Astrocyte (in vitro differentiated cells and primary cell): ENCODE data around the gene ARAP1. TPM values are rescaled to one million over a fixed set of nuclear protein-coding genes. Genes with fewer than 3 reads are reported as not detected.

Source experiments
- DNase-seq: peaks from one replicate; pipeline ENCODE4 v3.0.0-alpha.2; 2010; ENCODE audit warnings: low read depth
- FAIRE-seq: peaks from 2 replicates; lab custom pipeline; 2011; peaks lifted over from hg19 to GRCh38; lab: Jason Lieb, UNC
- H2AFZ ChIP-seq: 2 replicates; pipeline ENCODE4 v1.6.0; 2012; ENCODE audit warnings: low read depth, low read length, inconsistent platforms
- H3K27ac ChIP-seq: 2 replicates; pipeline ENCODE4 v1.5.1; 2011; ENCODE audit warnings: low read depth, low read length, inconsistent platforms
- H3K27me3 ChIP-seq: 2 replicates; pipeline ENCODE4 v1.6.0; 2011; ENCODE audit warnings: low read length, inconsistent platforms; ENCODE audit not compliant: insufficient read depth
- H3K36me3 ChIP-seq: 2 replicates; pipeline ENCODE4 v1.5.1; 2011; ENCODE audit warnings: low read length, inconsistent platforms; ENCODE audit not compliant: insufficient read depth
- H3K4me1 ChIP-seq: 2 replicates; pipeline ENCODE4 v1.5.1; 2011; ENCODE audit warnings: low read length, inconsistent platforms; ENCODE audit not compliant: insufficient read depth
- H3K4me2 ChIP-seq: 2 replicates; pipeline ENCODE4 v1.6.0; 2012; ENCODE audit warnings: low read length, inconsistent platforms
- H3K4me3 ChIP-seq: 2 replicates; pipeline ENCODE4 v1.5.1; 2011; ENCODE audit warnings: low read depth, mild to moderate bottlenecking, low read length, inconsistent platforms; ENCODE audit not compliant: insufficient read depth
- H3K79me2 ChIP-seq: 2 replicates; pipeline ENCODE4 v1.6.0; 2012; ENCODE audit warnings: mild to moderate bottlenecking, low read length, inconsistent platforms; ENCODE audit not compliant: insufficient read depth
- H3K9ac ChIP-seq: 2 replicates; pipeline ENCODE4 v1.6.0; 2012; ENCODE audit warnings: mild to moderate bottlenecking, low read length, inconsistent platforms
- H3K9me3 ChIP-seq: 2 replicates; pipeline ENCODE4 v1.5.1; 2012; ENCODE audit warnings: low read depth, mild to moderate bottlenecking, low read length, inconsistent platforms; ENCODE audit not compliant: insufficient read depth
- H4K20me1 ChIP-seq: 2 replicates; pipeline ENCODE4 v1.6.0; 2012; ENCODE audit warnings: low read length, inconsistent platforms; ENCODE audit not compliant: insufficient read depth
- H3K27ac Mint-ChIP-seq: one replicate; pipeline ENCODE4 v1.8.0; 2021; ENCODE audit warnings: mild to moderate bottlenecking, mixed read lengths; ENCODE audit not compliant: unreplicated experiment
- H3K27me3 Mint-ChIP-seq: one replicate; pipeline ENCODE4 v1.8.0; 2021; ENCODE audit warnings: low read depth, mixed read lengths; ENCODE audit not compliant: unreplicated experiment
- H3K36me3 Mint-ChIP-seq: one replicate; pipeline ENCODE4 v1.8.0; 2021; ENCODE audit warnings: low read depth, mixed read lengths; ENCODE audit not compliant: unreplicated experiment
- H3K4me1 Mint-ChIP-seq: one replicate; pipeline ENCODE4 v1.8.0; 2021; ENCODE audit warnings: low read depth, mixed read lengths; ENCODE audit not compliant: unreplicated experiment
- H3K4me3 Mint-ChIP-seq: one replicate; pipeline ENCODE4 v1.8.0; 2021; ENCODE audit warnings: mild to moderate bottlenecking, moderate library complexity, mixed read lengths; ENCODE audit not compliant: unreplicated experiment
- H3K9me3 Mint-ChIP-seq: one replicate; pipeline ENCODE4 v1.8.0; 2021; ENCODE audit warnings: mild to moderate bottlenecking, mixed read lengths; ENCODE audit not compliant: unreplicated experiment
- EZH2 ChIP-seq: IDR thresholded peaks from 2 replicates; pipeline ENCODE4 v1.6.1; 2012; ENCODE audit warnings: mild to moderate bottlenecking, low read length, inconsistent platforms; ENCODE audit not compliant: insufficient read depth
- total RNA-seq: library from RNA; stranded (reverse); gene quantifications from 2 replicates; pipeline ENCODE4 v1.2.1, GENCODE V29; 2021
- TF ChIP-seq, protein P1 (sequence below): IDR thresholded peaks from 2 replicates; pipeline ENCODE4 v1.5.1; 2011; ENCODE audit warnings: low read depth, mild to moderate bottlenecking, inconsistent platforms, low read length, moderate library complexity; ENCODE audit not compliant: insufficient read depth

ARAP1 gene
- total RNA-seq, 1 donor from 2014 or later: 31.9 TPM

DNA sequence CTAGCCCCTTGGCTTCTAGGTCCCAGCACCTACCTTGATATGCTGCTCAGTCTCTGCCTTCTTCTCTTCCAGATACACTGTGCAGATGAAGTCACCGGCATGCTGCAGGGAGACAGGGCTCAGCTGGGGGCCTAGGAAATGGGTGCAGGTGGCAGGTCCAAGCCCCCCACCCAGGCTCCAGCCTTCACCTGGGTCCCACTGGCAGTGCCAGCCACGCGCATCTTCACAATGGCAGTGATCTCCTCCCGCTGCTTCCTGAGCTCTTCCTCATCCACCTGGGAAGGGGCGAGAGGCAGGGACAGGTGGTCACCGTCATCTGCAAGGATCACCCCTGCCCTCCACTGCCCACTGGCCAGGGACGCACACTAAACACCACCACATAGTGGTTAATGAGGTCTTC is 56.9 kb downstream of the ARAP1 start:
- H3K9ac ChIP-seq: no peak overlapping the region
- Mint-ChIP-seq H3K36me3 (peaks cover 47% of the 10 kb centered on the region), H3K27me3 (no peaks in the 10 kb centered on the region), H3K4me3 (no peak overlapping the region), H3K27ac (no peak overlapping the region), H3K4me1 (peaks cover 7% of the 10 kb centered on the region), H3K9me3 (no peaks in the 10 kb centered on the region)
- H3K27ac ChIP-seq: no peak overlapping the region
- no peak overlapping the region for H3K4me2 ChIP-seq
- TF ChIP-seq EZH2: no peak
- TF ChIP-seq, protein P1, sequence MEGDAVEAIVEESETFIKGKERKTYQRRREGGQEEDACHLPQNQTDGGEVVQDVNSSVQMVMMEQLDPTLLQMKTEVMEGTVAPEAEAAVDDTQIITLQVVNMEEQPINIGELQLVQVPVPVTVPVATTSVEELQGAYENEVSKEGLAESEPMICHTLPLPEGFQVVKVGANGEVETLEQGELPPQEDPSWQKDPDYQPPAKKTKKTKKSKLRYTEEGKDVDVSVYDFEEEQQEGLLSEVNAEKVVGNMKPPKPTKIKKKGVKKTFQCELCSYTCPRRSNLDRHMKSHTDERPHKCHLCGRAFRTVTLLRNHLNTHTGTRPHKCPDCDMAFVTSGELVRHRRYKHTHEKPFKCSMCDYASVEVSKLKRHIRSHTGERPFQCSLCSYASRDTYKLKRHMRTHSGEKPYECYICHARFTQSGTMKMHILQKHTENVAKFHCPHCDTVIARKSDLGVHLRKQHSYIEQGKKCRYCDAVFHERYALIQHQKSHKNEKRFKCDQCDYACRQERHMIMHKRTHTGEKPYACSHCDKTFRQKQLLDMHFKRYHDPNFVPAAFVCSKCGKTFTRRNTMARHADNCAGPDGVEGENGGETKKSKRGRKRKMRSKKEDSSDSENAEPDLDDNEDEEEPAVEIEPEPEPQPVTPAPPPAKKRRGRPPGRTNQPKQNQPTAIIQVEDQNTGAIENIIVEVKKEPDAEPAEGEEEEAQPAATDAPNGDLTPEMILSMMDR: no peak
- H3K4me3 ChIP-seq: no peak overlapping the region
- H2AFZ ChIP-seq: no peak overlapping the region
- DNase-seq (no peak), FAIRE-seq (no peak)
- H3K79me2 ChIP-seq: no peaks in the 10 kb centered on the region
- H3K4me1 ChIP-seq: no peaks in the 10 kb centered on the region
- peaks cover 33% of the 10 kb centered on the region for H4K20me1 ChIP-seq
- H3K9me3 ChIP-seq: no peaks in the 10 kb centered on the region
- H3K36me3 ChIP-seq: peaks cover 9% of the 10 kb centered on the region
- no peaks in the 10 kb centered on the region for H3K27me3 ChIP-seq

DNA sequence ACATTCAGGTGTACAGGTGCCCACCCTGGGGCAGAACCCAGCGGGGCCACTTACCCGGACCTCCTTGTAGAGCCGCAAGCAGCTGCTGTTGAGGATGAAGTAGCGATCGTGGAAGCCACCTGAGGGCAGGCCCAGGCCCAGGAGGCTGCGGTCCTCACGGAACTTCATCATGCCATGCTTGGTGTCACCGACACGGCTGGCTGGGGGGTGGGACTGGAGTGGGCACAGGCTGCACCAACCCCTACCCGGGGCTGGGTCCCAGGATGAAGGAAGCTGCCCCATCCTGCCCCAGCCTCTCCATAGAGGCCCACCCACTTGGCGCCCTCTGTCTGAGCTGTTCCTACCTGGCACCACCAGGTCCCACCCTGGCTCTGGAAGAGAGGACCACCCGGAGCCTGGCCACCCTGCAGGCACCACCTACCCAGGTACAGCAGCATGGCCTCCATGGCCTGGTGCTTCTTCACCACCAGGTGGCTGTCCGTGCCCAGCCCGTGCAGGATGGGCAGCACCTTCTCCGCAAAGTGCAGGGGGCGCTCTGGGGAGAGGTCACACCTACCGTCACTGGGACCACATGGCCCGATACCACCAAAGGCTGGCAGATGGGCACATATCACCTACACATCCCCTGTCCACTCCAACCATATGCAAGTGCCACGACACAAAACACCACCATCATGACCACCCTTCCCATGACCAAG is 58.8 kb downstream of the ARAP1 start:
- TF ChIP-seq, protein P1: no peak
- no peak for TF ChIP-seq EZH2
- no peak overlapping the region for H3K9ac ChIP-seq
- H3K4me3 ChIP-seq: no peak overlapping the region
- no peaks in the 10 kb centered on the region for H3K27me3 Mint-ChIP-seq
- no peak for DNase-seq
- H3K27ac ChIP-seq: no peak overlapping the region
- no peak for FAIRE-seq
- H3K36me3 ChIP-seq: peaks cover 9% of the 10 kb centered on the region
- H3K4me2 ChIP-seq: no peak overlapping the region
- H3K4me1 ChIP-seq: no peaks in the 10 kb centered on the region
- H3K4me3 Mint-ChIP-seq: no peak overlapping the region
- H3K4me1 Mint-ChIP-seq: peaks cover 10% of the 10 kb centered on the region
- H3K27ac Mint-ChIP-seq: no peak overlapping the region
- H4K20me1 ChIP-seq: peaks cover 31% of the 10 kb centered on the region
- no peaks in the 10 kb centered on the region for H3K79me2 ChIP-seq
- H3K9me3 Mint-ChIP-seq: no peaks in the 10 kb centered on the region
- H2AFZ ChIP-seq: no peak overlapping the region
- peaks cover 50% of the 10 kb centered on the region for H3K36me3 Mint-ChIP-seq
- no peaks in the 10 kb centered on the region for H3K27me3 ChIP-seq
- H3K9me3 ChIP-seq: no peaks in the 10 kb centered on the region

DNA sequence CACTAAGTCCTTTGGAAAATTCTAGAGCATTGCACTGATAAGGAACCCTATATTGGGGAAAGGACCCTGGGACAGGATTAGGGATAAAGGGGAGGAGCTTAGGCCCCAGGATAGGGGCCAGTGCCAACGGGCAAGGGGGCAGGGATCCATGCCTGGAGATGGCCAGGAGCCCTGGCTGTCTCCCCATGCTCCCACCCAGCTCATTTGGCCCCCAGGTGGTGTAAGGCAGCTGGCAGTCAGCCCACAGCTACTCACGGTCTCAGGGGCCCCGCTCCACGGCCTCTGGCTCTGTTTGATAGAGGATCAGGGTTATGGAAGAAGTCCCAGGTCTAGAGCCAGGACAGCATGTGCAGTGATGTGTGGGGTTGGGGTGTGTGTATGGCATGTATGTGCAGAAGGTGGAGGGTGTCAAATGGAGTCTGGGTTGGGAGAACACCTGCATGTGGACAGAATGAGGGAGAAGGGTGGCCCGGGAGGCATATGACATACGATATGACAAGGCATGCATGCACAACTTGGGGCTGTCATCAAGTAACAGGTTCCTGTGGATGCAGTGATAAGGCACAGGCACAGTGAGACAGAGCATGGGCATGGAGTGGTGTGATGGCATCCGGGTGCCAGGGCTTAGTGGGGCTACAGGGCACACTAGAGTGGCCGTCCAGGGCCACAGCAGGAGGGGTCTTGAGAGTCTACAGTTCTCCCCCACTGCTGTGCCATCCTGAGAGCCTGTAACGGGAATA is 59.5 kb downstream of the ARAP1 start:
- no peaks in the 10 kb centered on the region for H3K27me3 ChIP-seq
- Mint-ChIP-seq H3K9me3 (no peaks in the 10 kb centered on the region), H3K4me1 (peaks cover 10% of the 10 kb centered on the region), H3K36me3 (peaks cover 48% of the 10 kb centered on the region), H3K4me3 (no peak overlapping the region), H3K27me3 (no peaks in the 10 kb centered on the region), H3K27ac (no peak overlapping the region)
- H3K4me1 ChIP-seq: no peaks in the 10 kb centered on the region
- DNase-seq (no peak), FAIRE-seq (no peak)
- TF ChIP-seq, protein P1: no peak
- no peak for TF ChIP-seq EZH2
- H3K4me2 ChIP-seq: no peak overlapping the region
- peaks cover 31% of the 10 kb centered on the region for H4K20me1 ChIP-seq
- H3K27ac ChIP-seq: no peak overlapping the region
- no peak overlapping the region for H2AFZ ChIP-seq
- peaks cover 9% of the 10 kb centered on the region for H3K36me3 ChIP-seq
- H3K9me3 ChIP-seq: no peaks in the 10 kb centered on the region
- no peaks in the 10 kb centered on the region for H3K79me2 ChIP-seq
- H3K4me3 ChIP-seq: no peak overlapping the region
- H3K9ac ChIP-seq: no peak overlapping the region
